GM12865 (cell line): Measurements from ENCODE around the gene TMEM167B.

Experiments
- DNase-seq: peaks from one replicate; pipeline ENCODE4 v3.0.0; 2010; ENCODE audit warnings: low read depth
- H3K4me3 ChIP-seq: 2 replicates; pipeline ENCODE4 v1.5.1; 2011; ENCODE audit warnings: mild to moderate bottlenecking, low read depth, low read length, control low read depth
- TF ChIP-seq, protein P1 (sequence below): IDR thresholded peaks from 2 replicates; pipeline ENCODE4 v1.5.1; 2011; ENCODE audit warnings: low read length, control low read depth, low read depth, inconsistent platforms; ENCODE audit not compliant: insufficient read depth; ENCODE audit errors: missing control alignments

The TMEM167B gene

GRCh38 chr1:109090196-109091077, at the start of gene TMEM167B:
Gene TMEM167B, plus strand, starts transcription at chr1:109090764. Its CDS starts 109 bp downstream, at chr1:109090873.
- DNase-seq, result peak; percentile 95
- TF ChIP-seq, protein P1, sequence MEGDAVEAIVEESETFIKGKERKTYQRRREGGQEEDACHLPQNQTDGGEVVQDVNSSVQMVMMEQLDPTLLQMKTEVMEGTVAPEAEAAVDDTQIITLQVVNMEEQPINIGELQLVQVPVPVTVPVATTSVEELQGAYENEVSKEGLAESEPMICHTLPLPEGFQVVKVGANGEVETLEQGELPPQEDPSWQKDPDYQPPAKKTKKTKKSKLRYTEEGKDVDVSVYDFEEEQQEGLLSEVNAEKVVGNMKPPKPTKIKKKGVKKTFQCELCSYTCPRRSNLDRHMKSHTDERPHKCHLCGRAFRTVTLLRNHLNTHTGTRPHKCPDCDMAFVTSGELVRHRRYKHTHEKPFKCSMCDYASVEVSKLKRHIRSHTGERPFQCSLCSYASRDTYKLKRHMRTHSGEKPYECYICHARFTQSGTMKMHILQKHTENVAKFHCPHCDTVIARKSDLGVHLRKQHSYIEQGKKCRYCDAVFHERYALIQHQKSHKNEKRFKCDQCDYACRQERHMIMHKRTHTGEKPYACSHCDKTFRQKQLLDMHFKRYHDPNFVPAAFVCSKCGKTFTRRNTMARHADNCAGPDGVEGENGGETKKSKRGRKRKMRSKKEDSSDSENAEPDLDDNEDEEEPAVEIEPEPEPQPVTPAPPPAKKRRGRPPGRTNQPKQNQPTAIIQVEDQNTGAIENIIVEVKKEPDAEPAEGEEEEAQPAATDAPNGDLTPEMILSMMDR, result no peak
- H3K4me3 ChIP-seq, result peak within 1 kb of the TSS; percentile 89

DNA sequence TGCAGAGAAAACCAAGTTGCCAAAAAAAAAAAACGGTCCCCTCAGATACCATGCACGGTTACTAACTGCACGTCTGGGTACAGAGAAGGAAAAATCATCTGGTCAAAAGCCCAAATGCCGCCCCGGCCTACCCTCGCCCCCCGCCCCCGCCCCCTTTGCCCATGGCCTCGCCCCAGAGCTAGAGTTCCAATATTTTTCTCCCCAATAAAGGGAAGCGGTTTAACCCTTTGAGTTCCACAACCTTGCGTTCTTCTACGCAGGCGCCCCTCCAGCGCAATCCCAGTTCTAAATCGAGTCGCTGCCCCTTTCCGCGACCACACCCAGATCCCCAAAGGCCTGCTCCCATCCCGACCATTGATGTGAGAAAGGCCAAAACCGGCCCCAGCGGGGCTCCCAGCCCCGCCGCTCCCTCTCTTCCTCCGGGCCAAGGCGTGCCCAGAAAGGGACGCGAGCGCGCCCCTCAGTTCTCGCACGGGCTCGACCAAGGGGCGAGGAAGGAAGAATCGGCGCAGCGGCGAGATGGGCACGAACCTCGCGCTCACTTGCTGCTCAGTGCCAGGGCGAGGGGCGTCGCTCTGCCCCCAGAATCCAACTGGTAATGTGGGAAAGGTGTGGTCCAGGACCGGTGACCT, 49.5 kb upstream of the TMEM167B start:
- TF ChIP-seq, protein P1, result no peak
- DNase-seq, result peak; percentile 33
- peak overlapping the region; percentile 99 for H3K4me3 ChIP-seq

GRCh38 chr1:109041621-109042468, 48.7 kb upstream of the TMEM167B start, which contains the start of gene WDR47:
Gene WDR47, minus strand, starts transcription at chr1:109042102. Its CDS starts 18,590 bp downstream, at chr1:109023512.
- TF ChIP-seq, protein P1, result no peak

GRCh38 chr1:109045595-109045994, 45.0 kb upstream of the TMEM167B start:
- DNase-seq, result no peak

More at GRCh38 chr1:109041621-109042468, 48.7 kb upstream of the TMEM167B start, which contains the start of gene WDR47:
- DNase-seq, result peak; percentile 99
- H3K4me3 ChIP-seq, result peak within 1 kb of the TSS; percentile 99

DNA sequence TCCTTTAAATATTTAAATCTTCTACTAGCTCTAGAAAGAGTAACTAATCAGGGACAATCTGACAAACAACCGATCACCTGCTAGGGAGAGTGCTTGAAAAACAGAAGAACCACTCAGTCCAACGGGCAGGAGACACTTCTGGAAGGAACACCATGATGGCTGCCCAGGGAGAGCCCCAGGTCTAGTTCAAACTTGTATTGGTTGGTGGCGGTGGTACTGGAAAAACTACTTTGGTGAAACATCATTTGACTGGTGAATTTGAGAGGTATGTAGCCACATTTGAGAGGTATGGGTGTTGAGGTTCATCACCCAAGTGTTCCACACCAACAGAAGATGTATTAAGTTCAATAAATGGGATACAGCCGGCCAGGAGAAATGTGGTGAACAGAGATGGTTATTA, 43.9 kb upstream of the TMEM167B start:
- TF ChIP-seq, protein P1, result no peak
- DNase-seq, result no peak
- no peak overlapping the region for H3K4me3 ChIP-seq

More at GRCh38 chr1:109045595-109045994, 45.0 kb upstream of the TMEM167B start:
- TF ChIP-seq, protein P1, result no peak
- no peak overlapping the region for H3K4me3 ChIP-seq

DNA sequence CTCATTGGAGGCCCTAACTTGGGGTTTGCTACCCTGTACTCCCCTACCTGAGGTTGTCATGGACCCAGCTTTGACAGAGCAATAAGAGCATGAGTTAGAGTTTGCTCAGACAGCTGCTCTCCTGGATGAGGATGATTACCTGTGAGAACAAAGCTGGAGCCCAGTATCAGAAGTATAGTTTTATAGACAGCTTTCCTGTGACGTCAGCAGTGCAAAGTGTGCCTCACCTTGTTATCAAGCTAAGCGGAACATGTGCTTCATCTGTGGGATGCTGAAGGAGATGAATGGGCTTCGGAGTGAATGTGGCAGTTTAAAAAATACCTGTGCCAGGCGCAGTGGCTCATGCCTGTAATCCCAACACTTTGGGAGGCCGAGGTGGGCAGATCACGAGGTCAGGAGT, 43.2 kb upstream of the TMEM167B start:
- TF ChIP-seq, protein P1, result no peak
- no peak for DNase-seq
- H3K4me3 ChIP-seq, result no peak overlapping the region
